Measurements from ENCODE around the gene NDUFA1. TPM values are rescaled to one million over a fixed set of nuclear protein-coding genes. Genes with fewer than 3 reads are reported as not detected.

The NDUFA1 gene
- total and polyA plus RNA-seq, 9 of the 15 experiments (the other 6 are each of a cell fraction or from before 2014, with no cell fraction given): 162 to 1,285 (median 383) TPM

DNA sequence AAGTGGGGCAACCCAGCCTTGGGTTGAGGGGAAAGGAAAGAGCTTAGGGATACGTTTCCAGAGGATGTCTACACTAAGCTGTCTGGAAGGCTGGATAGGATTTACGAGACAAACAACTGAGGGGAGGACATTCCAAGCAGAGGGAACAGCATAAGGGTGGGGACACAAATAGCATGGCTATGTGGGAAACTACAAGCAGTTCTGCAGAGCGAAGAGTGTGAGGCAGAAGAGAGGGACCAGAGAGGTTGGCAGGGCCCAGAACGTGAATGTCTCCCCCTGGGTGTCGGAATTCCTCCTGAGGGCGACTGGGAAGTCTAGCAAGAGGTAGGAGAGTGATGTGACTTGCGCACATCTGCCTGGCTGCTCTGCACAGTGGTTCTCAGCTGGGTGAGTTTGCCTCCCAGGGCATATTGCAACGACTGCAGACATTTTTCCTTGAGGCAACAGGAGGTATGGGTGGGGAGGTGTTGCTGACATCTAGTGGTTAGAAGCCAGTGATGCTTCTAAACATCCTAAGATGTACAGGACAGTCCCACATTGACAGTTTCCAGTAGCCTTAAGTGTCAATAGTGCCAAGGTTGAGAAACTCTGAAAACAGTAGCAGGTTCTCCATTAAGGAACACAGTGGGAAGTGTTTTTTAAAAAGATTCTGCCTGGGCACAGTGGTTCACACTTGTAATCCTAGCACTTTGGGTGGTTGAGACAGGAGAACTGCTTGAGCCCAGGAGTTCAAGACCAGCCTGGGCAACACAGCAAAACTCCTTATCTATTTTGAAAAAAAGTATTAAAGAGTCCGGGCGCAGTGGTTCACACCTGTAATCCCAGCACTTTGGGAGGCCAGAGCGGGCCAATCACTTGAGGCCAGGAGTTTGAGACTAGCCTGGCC, 9.2 kb downstream of the NDUFA1 start (continued):
- TF ChIP-seq, protein P1, sequence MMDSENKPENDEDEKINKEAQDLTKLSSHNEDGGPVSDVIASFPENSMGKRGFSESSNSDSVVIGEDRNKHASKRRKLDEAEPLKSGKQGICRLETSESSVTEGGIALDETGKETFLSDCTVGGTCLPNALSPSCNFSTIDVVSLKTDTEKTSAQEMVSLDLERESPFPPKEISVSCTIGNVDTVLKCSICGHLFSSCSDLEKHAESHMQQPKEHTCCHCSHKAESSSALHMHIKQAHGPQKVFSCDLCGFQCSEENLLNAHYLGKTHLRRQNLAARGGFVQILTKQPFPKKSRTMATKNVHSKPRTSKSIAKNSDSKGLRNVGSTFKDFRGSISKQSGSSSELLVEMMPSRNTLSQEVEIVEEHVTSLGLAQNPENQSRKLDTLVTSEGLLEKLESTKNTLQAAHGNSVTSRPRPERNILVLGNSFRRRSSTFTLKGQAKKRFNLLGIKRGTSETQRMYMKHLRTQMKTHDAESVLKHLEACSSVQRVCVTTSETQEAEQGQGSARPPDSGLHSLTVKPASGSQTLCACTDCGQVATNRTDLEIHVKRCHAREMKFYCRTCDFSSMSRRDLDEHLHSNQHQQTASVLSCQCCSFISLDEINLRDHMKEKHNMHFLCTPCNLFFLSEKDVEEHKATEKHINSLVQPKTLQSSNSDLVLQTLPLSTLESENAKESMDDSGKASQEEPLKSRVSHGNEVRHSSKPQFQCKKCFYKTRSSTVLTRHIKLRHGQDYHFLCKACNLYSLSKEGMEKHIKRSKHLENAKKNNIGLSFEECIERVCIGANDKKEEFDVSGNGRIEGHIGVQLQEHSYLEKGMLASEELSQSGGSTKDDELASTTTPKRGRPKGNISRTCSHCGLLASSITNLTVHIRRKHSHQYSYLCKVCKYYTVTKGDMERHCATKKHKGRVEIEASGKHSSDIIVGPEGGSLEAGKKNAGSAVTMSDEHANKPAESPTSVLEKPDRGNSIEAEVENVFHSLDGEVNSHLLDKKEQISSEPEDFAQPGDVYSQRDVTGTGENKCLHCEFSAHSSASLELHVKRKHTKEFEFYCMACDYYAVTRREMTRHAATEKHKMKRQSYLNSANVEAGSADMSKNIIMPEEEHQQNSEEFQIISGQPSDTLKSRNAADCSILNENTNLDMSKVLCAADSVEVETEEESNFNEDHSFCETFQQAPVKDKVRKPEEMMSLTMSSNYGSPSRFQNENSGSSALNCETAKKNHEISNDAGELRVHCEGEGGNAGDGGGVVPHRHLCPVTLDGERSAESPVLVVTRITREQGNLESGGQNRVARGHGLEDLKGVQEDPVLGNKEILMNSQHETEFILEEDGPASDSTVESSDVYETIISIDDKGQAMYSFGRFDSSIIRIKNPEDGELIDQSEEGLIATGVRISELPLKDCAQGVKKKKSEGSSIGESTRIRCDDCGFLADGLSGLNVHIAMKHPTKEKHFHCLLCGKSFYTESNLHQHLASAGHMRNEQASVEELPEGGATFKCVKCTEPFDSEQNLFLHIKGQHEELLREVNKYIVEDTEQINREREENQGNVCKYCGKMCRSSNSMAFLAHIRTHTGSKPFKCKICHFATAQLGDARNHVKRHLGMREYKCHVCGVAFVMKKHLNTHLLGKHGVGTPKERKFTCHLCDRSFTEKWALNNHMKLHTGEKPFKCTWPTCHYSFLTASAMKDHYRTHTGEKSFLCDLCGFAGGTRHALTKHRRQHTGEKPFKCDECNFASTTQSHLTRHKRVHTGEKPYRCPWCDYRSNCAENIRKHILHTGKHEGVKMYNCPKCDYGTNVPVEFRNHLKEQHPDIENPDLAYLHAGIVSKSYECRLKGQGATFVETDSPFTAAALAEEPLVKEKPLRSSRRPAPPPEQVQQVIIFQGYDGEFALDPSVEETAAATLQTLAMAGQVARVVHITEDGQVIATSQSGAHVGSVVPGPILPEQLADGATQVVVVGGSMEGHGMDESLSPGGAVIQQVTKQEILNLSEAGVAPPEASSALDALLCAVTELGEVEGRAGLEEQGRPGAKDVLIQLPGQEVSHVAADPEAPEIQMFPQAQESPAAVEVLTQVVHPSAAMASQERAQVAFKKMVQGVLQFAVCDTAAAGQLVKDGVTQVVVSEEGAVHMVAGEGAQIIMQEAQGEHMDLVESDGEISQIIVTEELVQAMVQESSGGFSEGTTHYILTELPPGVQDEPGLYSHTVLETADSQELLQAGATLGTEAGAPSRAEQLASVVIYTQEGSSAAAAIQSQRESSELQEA (IDR thresholded peaks at IDR 0.05; ENCODE audit: low read depth): no peak
- TF ChIP-seq YY1 (IDR thresholded peaks at IDR 0.05; ENCODE audit: borderline replicate concordance in 1 of 3, control insufficient read depth in 1 of 3, extremely low read depth in 1 of 3, insufficient read depth in 3 of 3, insufficient read length in 1 of 3, insufficient replicate concordance in 2 of 3, low read depth in 1 of 3, low read length in 2 of 3): peak in 1 of 3 experiments; percentile 50
- no peak for TF ChIP-seq ILF3 (IDR thresholded peaks at IDR 0.05; ENCODE audit: borderline replicate concordance)
- TF ChIP-seq, protein P2, sequence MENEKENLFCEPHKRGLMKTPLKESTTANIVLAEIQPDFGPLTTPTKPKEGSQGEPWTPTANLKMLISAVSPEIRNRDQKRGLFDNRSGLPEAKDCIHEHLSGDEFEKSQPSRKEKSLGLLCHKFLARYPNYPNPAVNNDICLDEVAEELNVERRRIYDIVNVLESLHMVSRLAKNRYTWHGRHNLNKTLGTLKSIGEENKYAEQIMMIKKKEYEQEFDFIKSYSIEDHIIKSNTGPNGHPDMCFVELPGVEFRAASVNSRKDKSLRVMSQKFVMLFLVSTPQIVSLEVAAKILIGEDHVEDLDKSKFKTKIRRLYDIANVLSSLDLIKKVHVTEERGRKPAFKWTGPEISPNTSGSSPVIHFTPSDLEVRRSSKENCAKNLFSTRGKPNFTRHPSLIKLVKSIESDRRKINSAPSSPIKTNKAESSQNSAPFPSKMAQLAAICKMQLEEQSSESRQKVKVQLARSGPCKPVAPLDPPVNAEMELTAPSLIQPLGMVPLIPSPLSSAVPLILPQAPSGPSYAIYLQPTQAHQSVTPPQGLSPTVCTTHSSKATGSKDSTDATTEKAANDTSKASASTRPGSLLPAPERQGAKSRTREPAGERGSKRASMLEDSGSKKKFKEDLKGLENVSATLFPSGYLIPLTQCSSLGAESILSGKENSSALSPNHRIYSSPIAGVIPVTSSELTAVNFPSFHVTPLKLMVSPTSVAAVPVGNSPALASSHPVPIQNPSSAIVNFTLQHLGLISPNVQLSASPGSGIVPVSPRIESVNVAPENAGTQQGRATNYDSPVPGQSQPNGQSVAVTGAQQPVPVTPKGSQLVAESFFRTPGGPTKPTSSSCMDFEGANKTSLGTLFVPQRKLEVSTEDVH (IDR thresholded peaks at IDR 0.05; ENCODE audit: low read depth, partially characterized antibody): no peak

Data from K562 (cell line).